Measurements from ENCODE around the gene DLG1. TPM values are rescaled to one million over a fixed set of nuclear protein-coding genes. Genes with fewer than 3 reads are reported as not detected.

The DLG1 gene
- total and polyA plus RNA-seq, 4 donors, result 12.7 to 51.2 (median 22.3) TPM

GRCh38 chr3:197173620-197174019, 124.8 kb downstream of the DLG1 start:
- DNase-seq (ENCODE audit: low spot score), result no peak
- TF ChIP-seq JUND (IDR thresholded peaks at IDR 0.05), result no peak
- no peak for TF ChIP-seq GABPA (IDR thresholded peaks at IDR 0.05 in 1 of 2, conservative IDR thresholded peaks at IDR 0.05 in 1 of 2)
- no peak for TF ChIP-seq CTCF (IDR thresholded peaks at IDR 0.05; ENCODE audit: low read depth, low read length, missing input control)
- TF ChIP-seq EGR1 (IDR thresholded peaks at IDR 0.05; ENCODE audit: low read depth in 2 of 2), result no peak
- TF ChIP-seq SP1 (IDR thresholded peaks at IDR 0.05), result no peak
- TF ChIP-seq, protein P1, sequence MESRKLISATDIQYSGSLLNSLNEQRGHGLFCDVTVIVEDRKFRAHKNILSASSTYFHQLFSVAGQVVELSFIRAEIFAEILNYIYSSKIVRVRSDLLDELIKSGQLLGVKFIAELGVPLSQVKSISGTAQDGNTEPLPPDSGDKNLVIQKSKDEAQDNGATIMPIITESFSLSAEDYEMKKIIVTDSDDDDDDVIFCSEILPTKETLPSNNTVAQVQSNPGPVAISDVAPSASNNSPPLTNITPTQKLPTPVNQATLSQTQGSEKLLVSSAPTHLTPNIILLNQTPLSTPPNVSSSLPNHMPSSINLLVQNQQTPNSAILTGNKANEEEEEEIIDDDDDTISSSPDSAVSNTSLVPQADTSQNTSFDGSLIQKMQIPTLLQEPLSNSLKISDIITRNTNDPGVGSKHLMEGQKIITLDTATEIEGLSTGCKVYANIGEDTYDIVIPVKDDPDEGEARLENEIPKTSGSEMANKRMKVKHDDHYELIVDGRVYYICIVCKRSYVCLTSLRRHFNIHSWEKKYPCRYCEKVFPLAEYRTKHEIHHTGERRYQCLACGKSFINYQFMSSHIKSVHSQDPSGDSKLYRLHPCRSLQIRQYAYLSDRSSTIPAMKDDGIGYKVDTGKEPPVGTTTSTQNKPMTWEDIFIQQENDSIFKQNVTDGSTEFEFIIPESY (IDR thresholded peaks at IDR 0.05), result no peak
- TF ChIP-seq, protein P2, sequence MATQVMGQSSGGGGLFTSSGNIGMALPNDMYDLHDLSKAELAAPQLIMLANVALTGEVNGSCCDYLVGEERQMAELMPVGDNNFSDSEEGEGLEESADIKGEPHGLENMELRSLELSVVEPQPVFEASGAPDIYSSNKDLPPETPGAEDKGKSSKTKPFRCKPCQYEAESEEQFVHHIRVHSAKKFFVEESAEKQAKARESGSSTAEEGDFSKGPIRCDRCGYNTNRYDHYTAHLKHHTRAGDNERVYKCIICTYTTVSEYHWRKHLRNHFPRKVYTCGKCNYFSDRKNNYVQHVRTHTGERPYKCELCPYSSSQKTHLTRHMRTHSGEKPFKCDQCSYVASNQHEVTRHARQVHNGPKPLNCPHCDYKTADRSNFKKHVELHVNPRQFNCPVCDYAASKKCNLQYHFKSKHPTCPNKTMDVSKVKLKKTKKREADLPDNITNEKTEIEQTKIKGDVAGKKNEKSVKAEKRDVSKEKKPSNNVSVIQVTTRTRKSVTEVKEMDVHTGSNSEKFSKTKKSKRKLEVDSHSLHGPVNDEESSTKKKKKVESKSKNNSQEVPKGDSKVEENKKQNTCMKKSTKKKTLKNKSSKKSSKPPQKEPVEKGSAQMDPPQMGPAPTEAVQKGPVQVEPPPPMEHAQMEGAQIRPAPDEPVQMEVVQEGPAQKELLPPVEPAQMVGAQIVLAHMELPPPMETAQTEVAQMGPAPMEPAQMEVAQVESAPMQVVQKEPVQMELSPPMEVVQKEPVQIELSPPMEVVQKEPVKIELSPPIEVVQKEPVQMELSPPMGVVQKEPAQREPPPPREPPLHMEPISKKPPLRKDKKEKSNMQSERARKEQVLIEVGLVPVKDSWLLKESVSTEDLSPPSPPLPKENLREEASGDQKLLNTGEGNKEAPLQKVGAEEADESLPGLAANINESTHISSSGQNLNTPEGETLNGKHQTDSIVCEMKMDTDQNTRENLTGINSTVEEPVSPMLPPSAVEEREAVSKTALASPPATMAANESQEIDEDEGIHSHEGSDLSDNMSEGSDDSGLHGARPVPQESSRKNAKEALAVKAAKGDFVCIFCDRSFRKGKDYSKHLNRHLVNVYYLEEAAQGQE (IDR thresholded peaks at IDR 0.05), result no peak
- TF ChIP-seq FOXA2 (IDR thresholded peaks at IDR 0.05), result no peak
- no peak for TF ChIP-seq HNF4G (IDR thresholded peaks at IDR 0.05)
- TF ChIP-seq RAD21 (IDR thresholded peaks at IDR 0.05), result no peak
- TF ChIP-seq NR2F2 (IDR thresholded peaks at IDR 0.05), result no peak
- no peak for TF ChIP-seq FOXA1 (IDR thresholded peaks at IDR 0.05)
- no peak for TF ChIP-seq RXRA (IDR thresholded peaks at IDR 0.05)
- TF ChIP-seq, protein P3, sequence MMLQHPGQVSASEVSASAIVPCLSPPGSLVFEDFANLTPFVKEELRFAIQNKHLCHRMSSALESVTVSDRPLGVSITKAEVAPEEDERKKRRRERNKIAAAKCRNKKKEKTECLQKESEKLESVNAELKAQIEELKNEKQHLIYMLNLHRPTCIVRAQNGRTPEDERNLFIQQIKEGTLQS (IDR thresholded peaks at IDR 0.05), result no peak
- no peak for TF ChIP-seq HNF4A (conservative IDR thresholded peaks at IDR 0.05)
- H3K4me3 ChIP-seq (ENCODE audit: low read depth in 1 of 3, low read length in 3 of 3), result no peak overlapping the region
- H3K4me1 ChIP-seq (ENCODE audit: control insufficient read depth in 4 of 4, insufficient read depth in 4 of 4, low read length in 3 of 4), result no peaks in the 10 kb centered on the region
- no peaks in the 10 kb centered on the region for H3K27me3 ChIP-seq (ENCODE audit: control insufficient read depth in 4 of 4, insufficient read depth in 4 of 4, low read length in 3 of 4)
- no peaks in the 10 kb centered on the region for H3K9me3 ChIP-seq (ENCODE audit: control insufficient read depth in 4 of 4, low read length in 3 of 4)
- no peak overlapping the region for H3K27ac ChIP-seq (ENCODE audit: low read depth in 1 of 2, low read length in 2 of 2)
- H3K36me3 ChIP-seq (ENCODE audit: control insufficient read depth in 4 of 4, insufficient read depth in 3 of 4, low read depth in 1 of 4, low read length in 3 of 4), result no peaks in the 10 kb centered on the region
- WGBS, result 97% methylated on average over 4 of the region's 4 CpGs
- H3K9ac ChIP-seq (ENCODE audit: low read depth in 1 of 2, low read length in 2 of 2), result no peak overlapping the region

DNA sequence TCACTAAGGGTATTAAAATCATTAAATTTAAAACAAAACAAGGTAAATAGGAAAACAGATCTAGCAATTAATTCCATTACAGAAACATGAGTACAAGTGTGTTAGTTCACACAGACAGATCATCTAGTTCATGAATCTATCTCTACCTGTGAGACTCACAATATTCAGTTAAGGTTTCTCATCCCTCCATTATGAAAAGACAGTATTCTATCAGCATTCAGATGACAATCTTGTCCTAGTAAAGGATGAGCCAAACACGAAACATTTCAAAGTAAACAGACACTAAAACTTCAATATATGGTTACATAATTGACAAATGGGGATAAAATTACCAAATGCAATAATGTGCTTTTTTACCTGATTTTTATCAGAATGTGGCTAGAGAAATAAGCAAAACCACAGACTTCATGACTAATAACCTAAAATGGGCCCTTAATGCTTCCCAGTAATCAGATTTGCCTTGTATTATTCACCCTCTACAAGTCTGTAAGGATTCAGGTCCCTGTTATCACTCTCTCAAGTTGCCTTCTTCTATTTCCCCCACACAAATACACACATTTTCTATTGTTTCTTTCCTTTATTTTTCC, 126.8 kb downstream of the DLG1 start:
- Histone ChIP-seq H3K9me3 (ENCODE audit: control insufficient read depth in 4 of 4, low read length in 3 of 4) (no peaks in the 10 kb centered on the region), H3K27me3 (ENCODE audit: control insufficient read depth in 4 of 4, insufficient read depth in 4 of 4, low read length in 3 of 4) (no peaks in the 10 kb centered on the region), H3K36me3 (ENCODE audit: control insufficient read depth in 4 of 4, insufficient read depth in 3 of 4, low read depth in 1 of 4, low read length in 3 of 4) (no peaks in the 10 kb centered on the region), H3K4me1 (ENCODE audit: control insufficient read depth in 4 of 4, insufficient read depth in 4 of 4, low read length in 3 of 4) (no peaks in the 10 kb centered on the region), H3K4me3 (ENCODE audit: low read depth in 1 of 3, low read length in 3 of 3) (no peak overlapping the region), H3K27ac (ENCODE audit: low read depth in 1 of 2, low read length in 2 of 2) (no peak overlapping the region), H3K9ac (ENCODE audit: low read depth in 1 of 2, low read length in 2 of 2) (no peak overlapping the region)
- WGBS, result 72% methylated on average over 1 of the region's 1 CpG
- DNase-seq (ENCODE audit: low spot score), result no peak
- no peak for TF ChIP-seq EGR1 (IDR thresholded peaks at IDR 0.05; ENCODE audit: low read depth in 2 of 2)
- no peak for TF ChIP-seq SP1 (IDR thresholded peaks at IDR 0.05)
- TF ChIP-seq CTCF (IDR thresholded peaks at IDR 0.05; ENCODE audit: low read depth, low read length, missing input control), result no peak
- no peak for TF ChIP-seq RAD21 (IDR thresholded peaks at IDR 0.05)
- TF ChIP-seq MAX (IDR thresholded peaks at IDR 0.05), result no peak
- no peak for TF ChIP-seq FOXA2 (IDR thresholded peaks at IDR 0.05)
- no peak for TF ChIP-seq HNF4G (IDR thresholded peaks at IDR 0.05)
- TF ChIP-seq, protein P2 (IDR thresholded peaks at IDR 0.05), result no peak

Measured in liver (tissue), 9 donors.